Activated CD8-positive, alpha-beta memory T cell treated with anti-CD3 and anti-CD28 coated beads for 24 hours (primary cell): Measurements from ENCODE around the gene CARS2.

Experiments used
- DNase-seq: peaks from one replicate; pipeline ENCODE4 v3.0.0-alpha.2; 2020

CARS2 gene

DNA sequence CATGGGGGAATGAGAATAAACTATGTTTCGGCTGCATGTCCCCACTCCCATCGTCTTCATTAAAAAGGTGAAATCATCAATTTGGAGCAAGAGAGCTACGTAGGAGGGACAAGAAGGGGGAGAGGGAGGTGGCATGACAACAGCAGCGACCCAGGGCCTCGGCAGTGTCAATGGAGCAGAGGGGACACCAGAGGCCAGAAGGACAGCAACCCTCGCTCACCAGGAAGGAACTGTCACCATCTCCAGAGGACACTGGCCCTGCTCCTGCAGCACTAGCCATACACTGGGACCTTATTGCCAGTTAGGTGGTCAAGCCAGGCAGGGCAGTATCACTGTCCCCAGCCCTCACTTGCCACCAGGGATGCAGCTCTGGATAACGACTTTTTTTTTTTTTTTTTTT, 56.4 kb downstream of the CARS2 start:
- DNase-seq, result no peak

DNA sequence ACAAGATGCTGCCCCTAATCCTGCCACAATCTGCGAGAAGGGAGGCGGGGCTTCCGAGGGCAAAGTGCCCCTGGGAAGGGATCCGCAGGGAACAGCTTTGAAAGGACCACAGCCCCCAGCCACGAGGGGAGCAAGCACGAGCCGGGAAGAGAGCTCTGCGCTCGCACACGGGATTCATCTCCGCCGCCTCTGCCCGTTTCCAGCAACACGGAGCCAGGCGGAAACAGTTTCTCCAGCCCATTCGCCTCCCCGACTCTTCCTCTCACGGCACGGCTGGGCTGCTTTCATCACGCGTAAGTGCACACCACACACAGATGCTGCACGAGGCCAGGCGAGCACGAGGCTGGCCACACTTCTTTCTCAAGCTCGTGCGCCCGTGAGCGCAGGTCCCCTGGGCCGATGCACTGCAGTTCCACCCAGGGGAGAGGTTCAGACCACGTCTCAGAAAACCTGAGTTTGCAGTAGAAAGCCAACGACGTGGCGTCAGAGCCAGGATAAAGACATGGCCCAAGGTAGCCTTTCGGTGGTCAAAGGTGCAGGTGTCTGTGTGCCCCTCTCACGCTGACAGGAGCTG, 57.0 kb downstream of the CARS2 start:
- DNase-seq, result peak; percentile 50

GRCh38 chr13:110648146-110648819, 57.6 kb downstream of the CARS2 start:
- no peak for DNase-seq

GRCh38 chr13:110647365-110647737, 58.6 kb downstream of the CARS2 start:
- DNase-seq, result no peak

DNA sequence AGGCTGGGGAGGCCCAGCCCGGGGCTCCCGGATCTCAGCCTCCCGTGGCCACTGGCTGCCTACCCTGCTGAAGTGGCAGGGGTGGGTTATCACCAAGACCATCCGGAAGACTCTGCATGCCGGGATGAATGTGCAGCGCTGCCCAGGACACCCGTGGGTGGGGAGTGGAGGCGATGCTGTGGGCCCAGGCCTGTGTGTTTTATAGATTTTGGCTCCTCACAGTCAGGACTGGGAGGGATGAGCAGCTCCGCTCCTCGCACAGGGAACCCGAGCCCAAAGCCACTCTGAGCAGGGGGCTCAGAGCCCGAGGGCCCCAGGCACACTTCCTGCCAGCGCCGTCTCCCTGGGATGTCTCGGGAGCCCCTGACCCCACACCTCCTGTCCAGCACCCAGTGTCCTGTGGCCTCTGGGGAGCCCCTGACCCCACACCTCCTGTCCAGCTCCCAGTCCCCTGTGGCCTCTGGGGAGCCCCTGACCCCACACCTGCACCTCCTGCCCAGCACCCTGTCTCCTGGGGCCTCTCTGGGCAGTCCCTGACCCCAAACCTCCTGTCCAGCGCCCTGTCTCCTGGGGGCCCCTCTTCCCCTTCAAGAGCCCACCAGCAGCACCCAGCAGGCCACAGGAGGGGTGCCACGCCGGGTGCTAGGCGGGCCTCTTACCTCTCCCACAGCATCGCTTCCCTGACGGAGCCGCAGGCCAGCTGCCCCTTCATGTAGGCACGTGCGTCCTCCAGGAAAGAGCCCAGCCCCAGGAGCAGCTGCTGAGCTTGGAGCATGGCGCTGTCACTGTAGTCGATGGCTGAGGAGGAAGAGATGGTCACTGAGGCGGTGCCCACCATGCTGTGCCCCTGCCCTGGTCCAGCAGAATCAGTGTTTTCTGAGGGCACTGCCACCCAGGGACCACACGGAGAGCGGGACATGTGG, 59.2 kb downstream of the CARS2 start:
- no peak for DNase-seq

DNA sequence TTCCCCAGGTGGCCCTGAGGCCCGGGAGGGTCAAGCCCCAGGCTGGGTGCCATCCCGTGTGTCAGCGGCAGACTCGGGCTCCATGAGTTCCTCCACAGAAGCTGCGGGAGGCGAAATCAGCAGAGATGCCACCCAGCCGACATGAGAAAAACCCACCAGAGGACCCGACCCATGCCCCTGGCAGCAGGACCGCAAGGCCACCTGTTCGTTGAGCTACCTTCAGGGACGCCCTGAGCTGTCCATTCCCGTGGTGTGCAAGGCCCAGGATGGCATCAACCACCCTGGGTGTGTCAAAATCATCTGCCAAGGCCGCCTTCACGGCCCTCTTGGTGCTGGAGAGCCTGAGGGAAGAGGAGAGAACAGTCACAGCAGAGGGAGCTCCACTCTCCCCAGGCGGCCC, 60.2 kb downstream of the CARS2 start:
- DNase-seq, result no peak

DNA sequence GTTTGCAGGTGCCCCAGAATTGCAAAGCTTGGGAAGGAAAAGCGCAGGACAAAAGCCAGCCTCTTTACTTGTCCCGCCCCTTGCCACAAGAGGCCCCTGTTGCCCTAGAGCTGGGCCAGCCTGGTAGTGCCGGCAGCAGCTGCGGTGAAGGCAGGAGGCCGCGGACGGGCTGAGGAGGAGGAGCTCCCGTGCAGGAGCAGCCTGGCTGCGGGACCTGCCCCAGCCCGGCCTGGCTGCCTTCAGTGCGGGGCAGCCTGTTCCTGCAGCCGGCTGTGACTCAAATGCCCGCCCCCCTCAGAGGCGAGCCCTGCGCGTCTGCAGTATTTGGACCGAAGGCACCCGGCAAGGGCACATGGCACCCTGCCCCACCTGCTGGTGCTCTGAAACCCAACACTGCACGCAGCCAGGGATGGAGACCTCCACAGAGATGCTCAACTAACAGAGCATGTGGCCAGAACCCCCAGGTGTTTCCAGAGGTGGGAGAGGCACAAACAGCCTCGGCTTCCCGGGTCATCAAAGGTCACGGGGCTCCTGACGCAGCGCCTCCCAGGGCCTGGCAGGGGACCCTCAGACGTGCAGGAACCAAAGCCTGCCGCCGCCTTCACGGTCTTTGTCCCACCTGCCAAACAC, 60.9 kb downstream of the CARS2 start:
- DNase-seq, result peak; percentile 67

- no peak for DNase-seq
Observed at GRCh38 chr13:110643768-110644421, 62.0 kb downstream of the CARS2 start.

GRCh38 chr13:110643324-110643723, 62.6 kb downstream of the CARS2 start:
- no peak for DNase-seq

GRCh38 chr13:110642291-110642981, 63.5 kb downstream of the CARS2 start:
- no peak for DNase-seq

DNA sequence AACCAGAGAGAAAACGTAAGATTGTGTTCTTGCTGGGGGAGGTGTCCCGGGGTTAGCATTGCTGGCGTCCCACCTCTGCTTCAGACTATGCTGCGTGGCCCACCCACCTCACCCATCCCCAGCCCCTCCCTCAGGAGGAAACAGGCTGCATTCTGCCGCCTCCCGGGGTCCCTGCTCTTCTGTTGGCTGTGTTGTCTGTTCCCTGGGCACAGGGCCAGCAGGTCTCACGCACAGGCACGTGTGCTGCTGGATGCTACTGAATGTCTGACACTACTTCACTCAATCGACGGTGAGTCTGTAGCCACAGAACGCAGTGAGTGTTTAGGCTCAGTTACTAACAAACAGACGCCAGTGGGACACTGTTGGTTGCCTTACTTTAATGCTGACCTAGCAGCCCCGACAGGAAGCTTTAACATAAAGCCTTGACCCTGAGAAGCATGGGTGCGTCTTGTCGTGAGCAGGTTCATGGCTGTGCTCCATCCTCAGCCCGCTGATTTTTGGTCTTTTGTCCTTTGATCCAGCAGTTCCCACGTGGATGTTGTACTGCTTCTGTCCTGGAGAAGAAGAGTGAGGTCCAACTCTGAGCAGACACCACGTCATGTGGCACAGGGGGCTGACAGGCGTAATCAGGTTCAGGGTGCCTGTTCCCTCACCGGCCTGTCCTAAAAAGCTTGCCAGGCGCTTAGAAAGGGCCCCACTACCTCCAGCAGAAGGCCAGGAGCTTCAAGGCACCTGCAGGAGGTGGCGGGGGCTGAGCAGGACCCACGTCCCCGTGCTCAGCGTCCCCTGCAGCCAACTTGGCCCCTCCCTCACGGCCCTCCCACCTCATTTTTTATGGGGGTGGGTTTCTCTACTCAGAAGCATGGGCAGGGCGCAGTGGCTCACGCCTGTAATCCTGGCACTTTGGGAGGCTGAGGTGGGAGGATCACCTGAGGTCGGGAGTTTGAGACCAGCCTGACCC, 64.6 kb downstream of the CARS2 start:
- no peak for DNase-seq

- DNase-seq, result no peak
Observed at GRCh38 chr13:110640591-110641029, 65.3 kb downstream of the CARS2 start.

- DNase-seq, result no peak
Observed at GRCh38 chr13:110639935-110640334, 66.0 kb downstream of the CARS2 start.

DNA sequence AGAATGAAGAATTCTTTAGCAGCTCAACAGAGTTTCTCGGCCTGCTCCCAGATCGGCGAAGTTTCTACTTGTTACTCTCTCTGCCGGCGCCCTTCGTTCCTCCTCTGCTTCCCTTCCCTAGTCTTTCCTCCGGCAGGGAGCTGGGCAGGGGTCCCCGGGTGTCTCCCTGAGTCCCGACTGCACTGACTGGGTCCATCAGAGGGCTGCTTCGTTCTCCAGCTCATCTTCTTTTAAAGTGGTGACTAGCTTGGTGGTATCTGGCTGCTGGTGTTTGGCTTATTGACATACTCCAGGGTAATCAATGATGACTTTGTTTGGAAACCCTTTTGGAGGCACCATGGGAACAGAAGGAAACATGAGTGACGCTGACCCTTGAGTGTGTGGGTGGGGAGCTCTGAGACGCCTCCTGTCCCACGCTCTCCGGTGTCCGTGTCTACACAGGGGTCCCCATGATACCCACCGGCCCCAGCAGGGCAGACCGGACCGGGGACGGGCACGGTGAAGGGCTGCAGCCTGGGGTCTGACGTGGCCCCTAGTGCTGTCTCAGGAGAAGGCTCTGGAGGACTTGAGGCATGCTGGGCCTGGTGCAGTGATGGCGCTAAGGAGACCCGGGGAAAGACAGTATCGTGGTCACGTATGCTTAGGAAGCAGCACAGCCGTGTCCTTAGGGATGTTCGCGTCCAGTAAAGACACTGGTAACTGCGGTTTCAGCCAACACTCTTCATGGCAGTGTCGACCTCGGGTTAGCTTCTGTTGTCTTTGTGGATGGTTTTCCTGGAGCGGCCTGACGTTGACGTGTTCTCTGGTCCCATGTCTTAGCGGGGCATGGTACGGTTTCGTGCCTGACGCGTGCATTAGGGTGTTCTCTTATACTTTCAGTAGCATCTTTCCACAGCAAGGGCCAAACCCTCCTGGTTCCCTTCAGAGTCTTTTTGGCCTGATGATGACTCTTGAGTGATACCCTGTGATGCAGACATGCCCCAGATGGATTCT, 66.8 kb downstream of the CARS2 start:
- no peak for DNase-seq

GRCh38 chr13:110638257-110638656, 67.7 kb downstream of the CARS2 start:
- no peak for DNase-seq

DNA sequence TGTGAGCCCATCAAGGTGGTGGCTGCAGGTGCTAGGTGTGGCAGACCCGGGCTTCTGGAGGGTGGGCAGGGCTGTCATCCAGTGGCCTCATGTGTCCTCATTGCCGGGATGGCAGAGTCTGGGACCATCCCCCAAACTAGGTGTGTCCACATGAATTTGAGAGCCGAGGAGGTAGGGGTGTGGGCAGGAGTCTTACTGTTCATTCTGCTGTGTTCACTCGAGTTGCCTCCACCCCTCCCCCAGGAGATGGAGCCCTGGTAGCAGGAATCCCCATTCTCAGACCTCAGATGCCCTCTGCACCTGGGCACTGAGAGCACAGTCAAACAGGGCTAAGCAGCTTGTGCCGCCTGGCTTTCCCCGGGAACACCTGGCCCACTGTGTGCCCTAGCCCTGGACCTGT, 68.2 kb downstream of the CARS2 start:
- DNase-seq, result no peak

- no peak for DNase-seq
Observed at GRCh38 chr13:110637275-110637674, 68.6 kb downstream of the CARS2 start.

DNA sequence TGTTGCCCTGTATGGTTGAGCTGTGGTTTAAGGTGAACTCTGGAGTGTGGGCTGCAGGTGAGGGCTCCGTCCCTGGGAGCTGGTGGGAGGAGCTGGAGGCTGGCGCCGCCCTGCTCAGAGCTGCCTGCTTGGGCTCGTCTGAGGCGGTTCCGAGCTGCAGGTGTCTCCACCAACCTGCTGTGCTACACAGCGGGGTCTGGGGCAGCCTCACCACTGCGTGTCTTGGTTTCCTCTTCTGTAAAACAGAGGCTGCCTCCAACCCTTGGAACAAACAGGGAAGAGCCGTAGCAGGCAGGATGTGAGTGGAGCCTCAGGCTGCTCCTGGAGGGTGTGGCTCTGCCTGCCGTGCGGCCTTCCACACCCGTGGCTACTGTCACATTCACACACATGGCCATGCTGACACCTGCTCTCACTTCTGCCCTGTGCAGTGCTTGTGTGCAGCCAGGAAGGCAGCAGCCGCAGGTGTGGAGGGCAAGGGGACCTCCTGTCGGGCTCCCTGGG, 69.2 kb downstream of the CARS2 start:
- no peak for DNase-seq

GRCh38 chr13:110636053-110636475, 69.9 kb downstream of the CARS2 start:
- no peak for DNase-seq
